IMR-90 (cell line): Measurements from ENCODE around the gene LMNTD2. TPM values are rescaled to one million over a fixed set of nuclear protein-coding genes. Genes with fewer than 3 reads are reported as not detected.

Experiments
- ATAC-seq: fragments of 200-7000 bp; cut with Tn5 transposase; 2 replicates; pipeline ENCODE4 v1.9.1; 2020; ENCODE audit warnings: low read depth, mild to moderate bottlenecking, moderate library complexity
- BruUV-seq: library from RNA; stranded (reverse); fragments of 400-500 nt; replicated peaks from 2 replicates; lab custom pipeline; 2021; lab: Mats Ljungman, UMichigan
- CTCF ChIA-PET: fragments of 300-600 bp; formaldehyde crosslinking; extraction: SDS; loops from one replicate; lab custom pipeline; 2021; ENCODE audit warnings: antibody characterized with exemption; lab: Yijun Ruan, JAX
- POLR2A ChIA-PET: fragments of 300-600 bp; sonication (Branson Sonifier 250); formaldehyde crosslinking; loops from one replicate; lab custom pipeline; 2022; ENCODE audit warnings: antibody characterized with exemption; ENCODE audit not compliant: unreplicated experiment; lab: Charles Lee
- DNase-seq: peaks from one replicate; pipeline ENCODE4 v3.0.0; 2013
- H2AFZ ChIP-seq: replicated peaks from 2 replicates; pipeline ENCODE3; 2013; ENCODE audit warnings: low read length, mild to moderate bottlenecking; ENCODE audit not compliant: poor library complexity
- H2AK5ac ChIP-seq: 2 replicates; pipeline ENCODE4 v1.6.1; 2013; ENCODE audit warnings: low read depth, low read length, inconsistent platforms
- H2AK9ac ChIP-seq: replicated peaks from 2 replicates; pipeline ENCODE3; 2013; ENCODE audit warnings: mild to moderate bottlenecking, low read depth, low read length, moderate library complexity; ENCODE audit not compliant: poor library complexity
- H2BK120ac ChIP-seq: 2 replicates; pipeline ENCODE4 v1.6.1; 2013; ENCODE audit warnings: low read depth, low read length, inconsistent platforms
- H2BK15ac ChIP-seq: 3 replicates; pipeline ENCODE4 v1.6.1; 2013; ENCODE audit warnings: low read depth, low read length, inconsistent platforms
- H2BK20ac ChIP-seq: 2 replicates; pipeline ENCODE4 v1.6.1; 2013; ENCODE audit warnings: low read depth, mild to moderate bottlenecking, inconsistent platforms, low read length, moderate library complexity
- H2BK5ac ChIP-seq: 2 replicates; pipeline ENCODE4 v1.6.1; 2013; ENCODE audit warnings: mild to moderate bottlenecking, low read depth, low read length, inconsistent platforms; ENCODE audit not compliant: poor library complexity, severe bottlenecking
- H3K14ac ChIP-seq: replicated peaks from 2 replicates; pipeline ENCODE4 v1.6.1; 2013; ENCODE audit warnings: low read depth, low read length, inconsistent platforms
- H3K18ac ChIP-seq: 2 replicates; pipeline ENCODE4 v1.6.1; 2013; ENCODE audit warnings: low read depth, low read length, control low read depth
- H3K23ac ChIP-seq: 2 replicates; pipeline ENCODE4 v1.6.1; 2013; ENCODE audit warnings: low read depth, low read length, inconsistent platforms
- H3K27ac ChIP-seq: 2 replicates; pipeline ENCODE4 v1.5.1; 2013; ENCODE audit warnings: mild to moderate bottlenecking, control low read depth, low read length; ENCODE audit not compliant: insufficient read depth
- H3K27me3 ChIP-seq: 2 replicates; pipeline ENCODE4 v1.6.1; 2013; ENCODE audit warnings: low read length; ENCODE audit not compliant: control insufficient read depth, insufficient read depth
- H3K36me3 ChIP-seq: 2 replicates; pipeline ENCODE4 v1.6.1; 2013; ENCODE audit warnings: low read length, mixed read lengths; ENCODE audit not compliant: control insufficient read depth, insufficient read depth
- H3K4ac ChIP-seq: 2 replicates; pipeline ENCODE4 v1.6.1; 2013; ENCODE audit warnings: low read depth, low read length, inconsistent platforms
- H3K4me1 ChIP-seq: 2 replicates; pipeline ENCODE4 v1.6.1; 2013; ENCODE audit warnings: low read length, mixed read lengths; ENCODE audit not compliant: control insufficient read depth, insufficient read depth
- H3K4me2 ChIP-seq: 2 replicates; pipeline ENCODE4 v1.6.1; 2013; ENCODE audit warnings: low read depth, mild to moderate bottlenecking, control low read depth, low read length, moderate library complexity
- H3K4me3 ChIP-seq: 2 replicates; pipeline ENCODE4 v1.5.1; 2013; ENCODE audit warnings: low read depth, mild to moderate bottlenecking, control low read depth, low read length, moderate library complexity; ENCODE audit not compliant: insufficient read depth
- H3K56ac ChIP-seq: 2 replicates; pipeline ENCODE4 v1.6.1; 2013; ENCODE audit warnings: low read length, inconsistent platforms; ENCODE audit not compliant: insufficient read depth; ENCODE audit errors: extremely low read depth
- H3K79me1 ChIP-seq, 2 experiments: 2 replicates each; pipeline ENCODE4 v1.6.1; 2013; ENCODE audit warnings: low read length in 2 of 2, inconsistent platforms in 1 of 2, low read depth in 1 of 2
- H3K9ac ChIP-seq: 2 replicates; pipeline ENCODE4 v1.6.1; 2013; ENCODE audit warnings: low read depth, low read length, control low read depth
- H3K9me1 ChIP-seq: 2 replicates; pipeline ENCODE4 v1.6.1; 2013; ENCODE audit warnings: low read length, inconsistent platforms; ENCODE audit not compliant: insufficient read depth
- H3K9me3 ChIP-seq: 2 replicates; pipeline ENCODE4 v1.6.1; 2013; ENCODE audit warnings: low read length; ENCODE audit not compliant: control insufficient read depth, insufficient read depth
- H4K20me1 ChIP-seq: 2 replicates; pipeline ENCODE4 v1.6.1; 2013; ENCODE audit warnings: low read length, inconsistent platforms; ENCODE audit not compliant: insufficient read depth
- H4K5ac ChIP-seq: 2 replicates; pipeline ENCODE4 v1.6.1; 2013; ENCODE audit warnings: mild to moderate bottlenecking, low read depth, low read length, control low read depth
- H4K8ac ChIP-seq, 2 experiments: 2 replicates each; pipeline ENCODE4 v1.6.1; 2013; ENCODE audit warnings: low read depth in 2 of 2, low read length in 2 of 2, control low read depth in 1 of 2, inconsistent platforms in 1 of 2
- H4K91ac ChIP-seq: 2 replicates; pipeline ENCODE4 v1.6.1; 2013; ENCODE audit warnings: low read depth, low read length, inconsistent platforms; ENCODE audit not compliant: insufficient read depth
- BHLHE40 ChIP-seq: fragments of 150-350 bp; IDR thresholded peaks from 2 replicates; pipeline ENCODE4 v1.6.1; 2016; ENCODE audit warnings: mild to moderate bottlenecking, low read depth, low read length
- CEBPB ChIP-seq: IDR thresholded peaks from 2 replicates; pipeline ENCODE4 v1.6.1; 2012; ENCODE audit warnings: low read depth, low read length, improper control_type of control experiment
- CHD1 ChIP-seq: IDR thresholded peaks from 2 replicates; pipeline ENCODE4 v1.6.1; 2012; ENCODE audit warnings: low read depth, low read length, improper control_type of control experiment
- ELK1 ChIP-seq: fragments of 150-350 bp; IDR thresholded peaks from 2 replicates; pipeline ENCODE4 v1.6.1; 2016; ENCODE audit warnings: low read depth, mild to moderate bottlenecking, low read length, moderate library complexity, borderline replicate concordance
- FOS ChIP-seq: fragments of 150-350 bp; IDR thresholded peaks from 2 replicates; pipeline ENCODE4 v1.6.1; 2016; ENCODE audit warnings: low read depth, low read length
- MAFK ChIP-seq: IDR thresholded peaks from 2 replicates; pipeline ENCODE4 v1.6.1; 2012; ENCODE audit warnings: low read depth, low read length, improper control_type of control experiment
- MAZ ChIP-seq: IDR thresholded peaks from 2 replicates; pipeline ENCODE4 v1.6.1; 2012; ENCODE audit warnings: low read depth, mild to moderate bottlenecking, low read length, improper control_type of control experiment, moderate library complexity, borderline replicate concordance
- MXI1 ChIP-seq: IDR thresholded peaks from 2 replicates; pipeline ENCODE4 v1.6.1; 2012; ENCODE audit warnings: low read depth, mild to moderate bottlenecking, low read length, moderate library complexity, borderline replicate concordance
- NFE2L2 ChIP-seq: fragments of 150-350 bp; IDR thresholded peaks from 2 replicates; pipeline ENCODE4 v1.6.1; 2016; ENCODE audit warnings: low read depth, mild to moderate bottlenecking, low read length
- POLR2A ChIP-seq: IDR thresholded peaks from 2 replicates; pipeline ENCODE4 v1.6.1; 2012; ENCODE audit warnings: mild to moderate bottlenecking, low read depth, low read length
- RAD21 ChIP-seq: IDR thresholded peaks from 2 replicates; pipeline ENCODE4 v1.6.1; 2012; ENCODE audit warnings: low read length, improper control_type of control experiment
- RCOR1 ChIP-seq: IDR thresholded peaks from 2 replicates; pipeline ENCODE4 v1.6.1; 2012; ENCODE audit warnings: mild to moderate bottlenecking, low read length, improper control_type of control experiment; ENCODE audit not compliant: insufficient replicate concordance
- RFX5 ChIP-seq: IDR thresholded peaks from 2 replicates; pipeline ENCODE4 v1.8.0; 2012; ENCODE audit warnings: low read depth, mild to moderate bottlenecking, low read length, moderate library complexity
- SMC3 ChIP-seq: fragments of 150-350 bp; IDR thresholded peaks from 2 replicates; pipeline ENCODE4 v1.6.1; 2016; ENCODE audit warnings: low read depth, mild to moderate bottlenecking, antibody characterized with exemption, low read length, moderate library complexity
- USF2 ChIP-seq: fragments of 150-350 bp; IDR thresholded peaks from 2 replicates; pipeline ENCODE4 v1.6.1; 2017; ENCODE audit warnings: mild to moderate bottlenecking, antibody characterized with exemption, low read length, low read depth
- WGBS, 2 experiments: methylation state at CpG; one replicate each; pipeline versions ENCODE4 v1.1.5 to v1.1.7; 2013; ENCODE audit warnings: missing lambda C conversion rate in 2 of 2; ENCODE audit not compliant: insufficient read length in 1 of 2; ENCODE audit errors: extremely low coverage in 2 of 2; 5-methylcytosine and 5-hydroxymethylcytosine counted together
- dilution Hi-C: fragments of 300-500 bp; cut with HindIII; formaldehyde crosslinking; loops from one replicate; pipeline ENCODE4 v1.14.3; 2018; ENCODE audit warnings: low sequenced_read_pairs; ENCODE audit not compliant: unreplicated experiment
- in situ Hi-C: fragments of 300-500 bp; cut with MboI; formaldehyde crosslinking; loops from 3 replicates; pipeline ENCODE4 v1.14.3; 2019; ENCODE audit warnings: low sequenced_read_pairs, inconsistent platforms, mixed read lengths
- intact Hi-C: fragments of 100-400 bp; cut with micrococcal nuclease; formaldehyde crosslinking; loops from 2 replicates; pipeline ENCODE4 v1.10.0; 2022
- polyA plus RNA-seq, 3 experiments: library from polyadenylated mRNA; depleted of rRNA; stranded (reverse); fragments of >200 nt; gene quantifications; 2 replicates each; pipeline ENCODE4 v1.2.3, GENCODE V29; 2012; ENCODE audit warnings: low replicate concordance in 1 of 3
- total RNA-seq: library from RNA; depleted of rRNA; stranded (reverse); fragments of >200 nt; gene quantifications from 2 replicates; pipeline ENCODE4 v1.2.3, GENCODE V29; 2012
- TF ChIP-seq, protein P1 (sequence below): conservative IDR thresholded peaks from 2 replicates; pipeline ENCODE4 v1.5.1; 2012; ENCODE audit warnings: mild to moderate bottlenecking, low read depth, low read length, improper control_type of control experiment

The LMNTD2 gene
- total and polyA plus RNA-seq, 2 of the 4 experiments (the other 2 are of a cell fraction), result 0.18 to 1.3 TPM

- in situ Hi-C loops, result no loop called here
- H4K91ac ChIP-seq, result no peak overlapping the region
- no peak overlapping the region for H3K4me3 ChIP-seq
- no peak overlapping the region for H2AK9ac ChIP-seq
- H2BK5ac ChIP-seq, result no peak overlapping the region
- no peaks in the 10 kb centered on the region for H3K9me3 ChIP-seq
- no peak overlapping the region for H3K14ac ChIP-seq
- H2BK20ac ChIP-seq, result no peak overlapping the region
- 54% methylated on average over 3 of the region's 8 CpGs; no CpG with 5 or more reads in 1 of the 2 experiments for WGBS, 2 experiments
- TF ChIP-seq MXI1 (no peak), NFE2L2 (no peak), USF2 (no peak), MAFK (no peak), FOS (no peak), RFX5 (no peak), CHD1 (no peak), BHLHE40 (no peak), SMC3 (no peak), RAD21 (no peak), POLR2A (no peak), MAZ (no peak), ELK1 (no peak), RCOR1 (no peak), CEBPB (no peak)
- TF ChIP-seq, protein P1, sequence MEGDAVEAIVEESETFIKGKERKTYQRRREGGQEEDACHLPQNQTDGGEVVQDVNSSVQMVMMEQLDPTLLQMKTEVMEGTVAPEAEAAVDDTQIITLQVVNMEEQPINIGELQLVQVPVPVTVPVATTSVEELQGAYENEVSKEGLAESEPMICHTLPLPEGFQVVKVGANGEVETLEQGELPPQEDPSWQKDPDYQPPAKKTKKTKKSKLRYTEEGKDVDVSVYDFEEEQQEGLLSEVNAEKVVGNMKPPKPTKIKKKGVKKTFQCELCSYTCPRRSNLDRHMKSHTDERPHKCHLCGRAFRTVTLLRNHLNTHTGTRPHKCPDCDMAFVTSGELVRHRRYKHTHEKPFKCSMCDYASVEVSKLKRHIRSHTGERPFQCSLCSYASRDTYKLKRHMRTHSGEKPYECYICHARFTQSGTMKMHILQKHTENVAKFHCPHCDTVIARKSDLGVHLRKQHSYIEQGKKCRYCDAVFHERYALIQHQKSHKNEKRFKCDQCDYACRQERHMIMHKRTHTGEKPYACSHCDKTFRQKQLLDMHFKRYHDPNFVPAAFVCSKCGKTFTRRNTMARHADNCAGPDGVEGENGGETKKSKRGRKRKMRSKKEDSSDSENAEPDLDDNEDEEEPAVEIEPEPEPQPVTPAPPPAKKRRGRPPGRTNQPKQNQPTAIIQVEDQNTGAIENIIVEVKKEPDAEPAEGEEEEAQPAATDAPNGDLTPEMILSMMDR, result no peak
- H3K79me1 ChIP-seq, result peaks cover 11 to 24% of the 10 kb centered on the region in 2 experiments; a peak in 3 of 4 replicates
- no peak overlapping the region for H4K5ac ChIP-seq
- H3K4me2 ChIP-seq, result no peak overlapping the region
- H3K18ac ChIP-seq, result no peak overlapping the region
- H2BK120ac ChIP-seq, result no peak overlapping the region
- 0 out of 2 replicates have a peak, but pooled peaks cover 3% of the 10 kb centered on the region for H3K9me1 ChIP-seq
- dilution Hi-C loops, result no loop called here
- intact Hi-C loops, result no loop called here
- H2AFZ ChIP-seq, result no peak overlapping the region
- no peak overlapping the region for H4K8ac ChIP-seq
- H3K4ac ChIP-seq, result no peak overlapping the region
- no peak overlapping the region for H2BK15ac ChIP-seq
- peaks cover 6% of the 10 kb centered on the region for H3K36me3 ChIP-seq
- no peak overlapping the region for H2AK5ac ChIP-seq
- H4K20me1 ChIP-seq, result peaks cover 17% of the 10 kb centered on the region
- CTCF ChIA-PET, result interaction anchor here (0.6 kb wide), 1 partner anchor 175 kb away, joined by 5 read pairs; no protein-coding TSS in a partner anchor
- no peak overlapping the region for H3K9ac ChIP-seq
- H3K23ac ChIP-seq, result no peak overlapping the region
- H3K56ac ChIP-seq, result no peak overlapping the region
- H3K27me3 ChIP-seq, result no peaks in the 10 kb centered on the region; the same call in 1 of the 2 replicates
- no peak for ATAC-seq
- POLR2A ChIA-PET, result no interaction called here
- peaks cover 17% of the 10 kb centered on the region for H3K4me1 ChIP-seq
- BruUV-seq, result no TSS peak
- H3K27ac ChIP-seq, result no peak overlapping the region
- DNase-seq, result no peak
These were observed 11.3 kb upstream of the LMNTD2 start for GRCh38 chr11:571802-572185.
